ENCODE measurements around the gene PWWP2B.

PWWP2B gene

DNA sequence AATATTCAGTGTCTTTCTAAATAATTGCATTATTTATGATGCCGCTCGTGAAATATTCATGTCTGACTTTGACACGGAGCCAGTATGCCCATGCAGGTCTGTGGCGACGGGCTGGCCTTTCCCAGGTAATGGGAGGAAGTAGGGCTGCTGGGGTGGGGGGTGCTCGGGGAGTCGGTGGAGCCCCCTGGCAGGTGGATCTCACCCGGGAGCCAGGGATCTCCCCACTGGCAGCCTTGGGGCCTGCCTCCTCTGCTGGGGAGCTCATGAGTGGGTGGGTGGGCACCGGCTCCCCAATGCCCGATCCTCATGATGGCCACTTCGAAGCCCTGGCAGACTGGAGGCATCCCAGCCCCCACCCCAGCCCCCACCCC is 52.8 kb downstream of the PWWP2B start:
- no peak for DNase-seq

DNA sequence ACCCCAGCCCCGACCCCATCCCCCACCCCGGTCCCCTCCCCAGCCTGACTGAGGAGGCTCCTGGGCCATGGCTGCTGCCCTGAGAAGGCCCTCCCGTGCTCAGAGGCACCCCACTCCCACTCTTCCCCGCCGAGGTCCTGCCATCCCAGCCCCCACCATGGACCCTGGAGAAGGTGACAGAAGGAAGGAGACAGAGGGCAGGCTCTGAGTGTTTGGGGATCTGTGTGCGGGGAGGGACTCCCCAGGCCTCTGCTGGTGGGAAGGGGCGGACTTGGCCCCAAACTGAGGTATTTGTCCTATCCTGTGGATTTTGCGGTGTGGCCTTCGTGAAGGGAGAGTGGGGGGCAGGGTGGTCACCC is 53.4 kb downstream of the PWWP2B start:
- DNase-seq, result no peak

DNA sequence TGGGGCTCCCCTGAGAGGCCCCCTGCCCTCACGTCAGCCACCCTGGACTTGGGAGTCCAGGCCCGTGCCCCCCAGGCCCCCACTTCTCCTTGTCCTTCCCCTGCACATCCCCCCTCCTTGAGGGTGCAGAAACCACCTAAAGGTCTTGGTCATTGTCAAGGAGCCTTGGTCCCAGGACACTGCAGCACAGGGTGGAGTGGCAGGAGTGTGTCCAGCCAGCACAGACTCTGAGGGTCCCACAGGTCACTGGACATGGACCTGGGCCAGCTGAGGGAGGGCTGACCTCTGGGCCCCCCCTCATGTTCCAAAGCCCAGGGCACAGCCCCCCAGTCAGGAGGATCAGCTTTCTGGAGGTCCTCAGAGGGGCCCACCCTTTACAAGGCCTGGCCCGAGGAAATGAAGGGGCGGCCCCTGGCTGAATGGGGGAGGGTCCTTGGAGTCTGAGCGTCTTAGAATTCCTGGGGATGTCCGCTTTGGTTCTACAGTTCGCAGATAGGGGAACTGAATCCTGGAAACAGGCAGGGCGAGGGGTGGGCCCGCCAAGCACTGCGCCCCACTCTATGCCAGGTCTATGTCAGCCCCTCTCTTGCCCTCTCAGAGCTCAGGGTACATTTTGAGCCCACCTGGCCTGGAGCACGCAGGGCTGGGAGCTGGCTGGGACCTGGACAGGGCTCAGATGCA is 54.0 kb downstream of the PWWP2B start:
- no peak for DNase-seq

DNA sequence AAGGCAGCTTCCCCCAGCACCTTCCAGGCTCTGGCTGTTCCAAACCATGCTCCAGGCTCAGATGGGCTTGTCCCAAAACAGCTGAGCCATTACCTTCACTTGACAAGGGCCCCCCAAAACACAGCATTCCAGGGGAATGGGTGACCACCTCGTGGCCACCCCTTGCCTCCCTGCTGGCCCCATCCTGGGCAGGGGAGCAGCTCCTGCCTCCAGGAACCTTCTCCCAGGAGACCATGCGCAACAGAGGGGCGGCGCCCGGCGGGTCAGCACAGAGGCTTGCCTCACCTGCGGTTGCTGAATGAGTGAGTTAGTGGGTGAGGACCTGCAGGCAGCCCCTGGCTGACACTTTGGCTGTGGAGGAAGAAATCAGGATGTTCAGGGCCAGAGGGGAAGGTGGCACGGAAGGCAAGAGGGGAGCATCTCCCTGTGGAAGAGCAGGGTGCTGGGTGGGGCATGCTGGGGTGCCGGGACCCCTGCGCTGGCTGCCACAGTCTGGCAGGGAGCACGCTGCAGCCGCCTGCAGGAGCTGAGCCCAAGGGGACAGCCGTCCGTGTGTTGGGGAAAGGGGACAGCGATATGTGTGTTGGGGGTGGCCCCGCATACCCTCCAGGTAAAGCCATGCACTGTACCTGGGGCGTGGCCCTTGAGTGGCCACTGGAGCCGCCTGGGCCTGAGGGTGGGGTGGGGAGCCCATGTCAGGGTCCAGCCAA is 54.7 kb downstream of the PWWP2B start:
- DNase-seq, result no peak

DNA sequence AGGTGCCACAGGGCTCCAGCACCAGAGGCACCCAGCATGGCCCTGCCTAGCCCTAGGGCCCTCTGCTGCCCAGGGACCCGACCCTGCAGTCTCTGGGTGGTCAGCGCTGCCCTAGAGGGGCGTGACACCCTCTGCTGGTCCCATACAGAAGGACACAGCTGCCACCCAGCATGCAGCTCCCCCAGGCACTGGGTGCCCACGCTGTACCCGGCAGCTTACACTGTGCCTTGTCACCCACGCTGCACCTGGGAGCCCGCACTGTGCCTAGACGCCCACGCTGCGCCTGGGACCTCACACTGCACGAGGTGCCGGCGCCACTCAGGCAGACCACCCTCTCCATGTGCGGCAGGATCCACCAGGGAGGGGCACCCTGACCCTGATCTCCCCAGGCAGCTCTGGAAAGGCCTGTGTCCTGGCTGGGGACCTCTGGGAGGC is 55.2 kb downstream of the PWWP2B start:
- no peak for DNase-seq

DNA sequence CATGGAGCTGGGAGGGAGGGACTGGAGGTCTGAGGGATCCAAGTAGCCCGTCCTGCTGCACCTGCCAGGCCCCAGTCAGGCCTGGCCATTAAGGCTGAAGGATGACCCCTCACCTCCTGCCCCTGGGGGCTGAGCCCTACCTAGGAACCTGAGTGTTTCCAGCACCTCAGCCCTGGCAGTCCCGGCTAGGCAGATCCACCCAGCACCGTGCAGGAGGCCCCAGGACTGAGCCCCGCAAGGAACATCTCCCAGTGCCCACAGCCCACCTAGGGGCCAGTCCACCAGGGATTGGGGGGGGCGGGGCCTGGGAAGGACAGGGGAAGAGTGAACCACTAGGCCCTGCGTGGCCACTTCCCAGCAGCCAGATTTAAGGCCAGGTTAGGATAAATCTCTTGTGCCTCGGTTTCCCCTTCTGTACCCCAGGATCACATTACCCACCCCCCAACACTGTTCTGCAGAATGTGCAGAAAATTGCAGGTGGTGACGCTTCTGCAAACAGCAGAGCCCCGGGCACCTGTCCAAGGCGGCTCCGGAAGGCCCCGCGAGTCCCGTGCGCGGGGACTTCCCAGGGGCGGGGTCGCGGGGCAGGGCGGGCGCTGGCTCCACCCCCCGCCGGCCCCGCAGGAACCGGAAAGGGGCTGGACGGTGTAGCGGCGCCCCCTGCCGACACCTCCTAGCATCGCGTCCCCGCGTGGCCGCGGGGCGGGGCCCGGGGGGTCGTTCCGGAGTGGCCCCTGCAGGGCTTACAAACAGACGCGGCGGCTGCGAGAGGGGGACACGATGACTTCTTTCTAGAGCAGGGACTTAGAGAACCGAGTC is 55.9 kb downstream of the PWWP2B start:
- DNase-seq, result peak; percentile 90

DNA sequence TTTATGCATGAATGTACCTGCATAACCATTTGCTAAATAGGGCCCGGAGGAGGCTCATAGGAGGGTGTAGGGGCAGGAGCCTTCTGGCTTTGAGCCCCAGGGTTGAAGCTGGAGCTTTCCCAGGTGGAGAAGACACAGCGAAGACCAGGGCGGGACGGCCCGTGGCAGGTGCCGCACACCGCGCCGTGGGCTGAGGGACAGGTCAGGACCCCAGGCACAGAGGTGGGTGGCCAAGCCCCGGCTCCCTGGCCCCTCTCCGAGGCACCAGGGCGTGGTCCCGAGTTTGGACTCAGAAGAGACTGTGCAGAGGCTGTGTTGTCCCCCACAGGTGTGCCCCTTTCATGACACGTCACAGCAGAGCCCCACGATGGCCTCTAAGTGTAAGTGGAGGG is 56.5 kb downstream of the PWWP2B start:
- no peak for DNase-seq

DNA sequence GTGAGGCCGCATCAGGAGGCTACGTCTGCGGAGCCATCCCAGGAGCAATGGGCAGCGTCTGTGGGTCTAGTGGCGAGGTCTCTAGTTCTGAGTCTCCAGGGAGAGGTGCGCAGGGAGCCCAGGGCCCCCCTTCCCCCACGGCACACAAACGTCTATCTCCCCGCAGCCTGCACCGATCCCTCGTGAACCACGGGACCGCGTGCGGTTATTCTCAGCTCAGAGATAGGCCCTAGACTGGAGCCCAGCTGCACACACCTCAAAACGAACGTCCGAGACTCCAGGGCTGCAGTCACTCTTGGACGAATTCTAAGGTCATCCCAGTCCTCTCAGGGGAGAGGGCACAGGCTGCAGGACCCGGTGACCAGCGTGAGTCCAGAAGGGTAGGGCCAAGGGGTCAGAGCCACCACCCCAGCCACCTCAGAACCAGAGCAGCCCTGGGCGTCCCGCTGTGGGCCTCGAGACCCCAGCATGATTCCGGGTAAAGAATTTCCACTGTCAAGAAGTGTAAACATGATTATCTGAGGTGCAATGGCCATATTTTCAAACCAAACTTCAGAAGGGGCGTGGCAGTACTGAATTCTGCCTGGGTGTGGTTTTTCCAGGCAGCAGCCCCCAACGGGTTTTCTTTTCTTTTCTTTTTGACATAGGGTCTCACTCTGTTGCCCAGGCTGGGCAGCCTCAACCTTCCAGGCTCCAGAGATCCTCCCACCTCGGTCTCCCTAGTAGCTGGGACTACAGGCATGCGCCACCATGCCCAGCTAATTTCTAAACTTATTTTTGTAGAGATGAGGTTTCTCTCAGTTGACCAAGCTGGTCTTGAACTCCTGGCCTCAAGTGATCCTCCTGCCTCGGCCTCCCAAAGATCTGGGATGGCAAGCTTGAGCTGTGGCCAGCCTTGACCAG is 57.5 kb downstream of the PWWP2B start:
- DNase-seq, result no peak

DNA sequence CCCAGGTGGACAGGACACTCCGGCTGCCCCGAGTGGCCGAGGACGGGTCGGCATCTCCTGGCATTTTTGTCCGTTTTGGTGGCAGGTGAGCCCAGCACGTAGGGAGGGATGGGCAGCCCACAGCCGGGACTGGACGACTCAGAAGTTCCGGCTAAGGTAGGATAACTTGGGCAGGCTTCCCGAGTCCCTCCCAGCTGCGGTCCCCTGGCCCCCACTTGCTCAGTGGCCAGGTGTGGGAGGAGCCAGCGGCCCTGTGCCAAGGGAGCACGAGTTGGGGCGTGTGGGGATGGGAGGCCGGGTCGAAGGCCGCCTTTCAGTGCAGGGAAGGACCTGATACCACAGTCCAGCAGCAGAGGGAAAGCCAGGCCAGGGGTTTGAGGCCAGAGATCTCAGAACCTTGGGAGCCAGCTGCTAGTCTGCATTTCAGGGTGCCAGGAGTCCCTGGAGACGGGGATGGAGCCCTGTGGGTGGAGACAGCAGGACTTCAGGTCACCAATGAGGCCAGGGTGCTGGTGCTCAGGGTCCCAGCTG is 58.5 kb downstream of the PWWP2B start:
- DNase-seq, result no peak

DNA sequence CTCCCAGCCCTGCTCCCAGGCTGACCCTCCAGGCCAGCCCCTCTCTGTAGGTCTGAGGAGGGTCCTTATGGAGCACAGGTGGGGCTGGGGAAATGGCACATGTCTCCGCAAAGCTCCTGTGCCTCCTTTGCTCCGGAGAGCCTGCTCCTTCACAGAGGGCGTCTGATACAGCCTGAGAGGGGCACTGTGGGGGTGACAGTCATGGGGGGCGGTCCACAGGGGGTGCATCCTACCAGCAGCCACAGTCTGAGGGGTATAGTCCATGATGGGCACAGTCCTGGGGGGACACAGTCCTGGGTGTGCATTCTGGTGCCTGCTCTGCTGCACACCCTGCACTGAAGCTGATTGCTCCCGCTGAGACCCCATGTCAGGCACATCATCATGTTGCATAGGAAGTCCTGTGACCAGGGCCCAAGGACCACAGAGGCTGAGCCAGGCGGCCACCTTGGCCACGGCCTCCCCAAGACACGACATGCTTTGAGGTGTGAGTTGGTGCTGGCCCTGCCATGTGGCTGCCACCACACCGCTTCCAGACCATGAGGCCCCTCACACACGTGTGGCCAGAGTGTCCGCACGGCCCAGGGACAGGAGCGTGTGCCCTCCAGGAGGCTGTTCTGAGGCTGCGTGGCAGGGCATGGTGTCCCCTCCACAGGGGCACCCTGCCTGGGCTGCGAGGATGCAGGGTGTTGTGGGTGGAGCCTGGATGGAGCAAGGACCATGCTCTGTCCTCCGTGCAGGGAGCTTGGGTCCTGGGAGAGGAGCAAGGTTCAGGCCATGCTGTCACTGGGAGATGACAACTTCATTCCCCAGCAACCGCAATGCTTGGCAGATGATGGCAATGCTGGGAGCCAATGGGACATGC is 59.2 kb downstream of the PWWP2B start:
- no peak for DNase-seq

DNA sequence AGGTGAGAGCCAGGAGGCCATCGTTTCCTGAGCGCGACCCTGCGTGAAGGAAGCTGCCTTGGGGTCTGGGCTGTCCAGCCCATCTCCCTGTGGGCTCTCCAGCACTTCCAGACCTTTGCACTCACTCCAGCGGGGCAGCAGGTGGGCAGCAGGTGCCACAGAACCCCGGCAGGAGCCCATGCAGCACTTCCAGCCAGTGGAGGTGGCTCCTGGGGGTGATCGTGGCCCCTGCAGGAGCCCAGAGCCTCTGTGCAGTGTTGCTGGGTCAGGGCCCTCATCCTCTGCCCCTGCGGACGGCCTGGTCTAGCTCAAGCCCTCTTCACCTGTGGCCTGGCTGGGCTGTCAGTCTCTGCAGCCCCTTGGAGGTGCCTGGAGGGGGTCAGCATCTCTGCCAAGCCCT is 59.9 kb downstream of the PWWP2B start:
- DNase-seq, result no peak

DNA sequence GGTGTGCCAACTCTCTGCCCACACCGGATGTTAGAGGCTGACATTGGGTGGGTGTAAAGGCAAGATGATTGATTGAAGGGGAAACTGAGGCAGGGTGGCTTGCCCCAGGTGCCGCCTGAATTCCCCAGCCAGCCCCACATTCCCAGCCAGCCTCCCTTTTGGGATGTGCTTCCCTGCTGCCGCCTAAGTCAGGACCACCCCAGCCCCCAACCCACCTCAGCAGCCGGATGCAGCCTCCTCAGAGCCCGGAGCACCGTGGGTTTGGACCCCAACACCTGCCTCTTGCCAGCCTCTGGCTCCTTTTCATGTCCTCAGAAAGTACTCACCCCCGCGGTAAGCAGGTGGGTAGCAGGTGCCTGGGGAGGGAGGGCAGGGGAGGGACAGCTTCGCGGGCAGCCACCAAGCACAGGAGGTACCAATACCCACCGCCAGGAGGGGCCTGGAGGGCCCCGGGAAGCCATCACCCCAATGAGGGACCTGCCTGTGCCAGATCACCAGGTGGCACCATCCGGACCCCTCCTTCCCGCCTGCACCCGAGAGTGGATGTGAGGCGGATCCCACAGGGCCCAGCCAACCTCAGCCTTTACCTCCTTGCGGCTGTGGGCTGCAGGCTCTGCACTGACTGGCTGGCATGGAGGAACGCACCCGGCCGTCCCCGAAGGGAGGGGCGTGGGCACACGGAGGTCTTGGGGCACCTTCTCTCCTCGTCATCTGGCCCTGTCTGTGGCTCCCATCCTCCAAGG is 60.5 kb downstream of the PWWP2B start:
- DNase-seq, result no peak

DNA sequence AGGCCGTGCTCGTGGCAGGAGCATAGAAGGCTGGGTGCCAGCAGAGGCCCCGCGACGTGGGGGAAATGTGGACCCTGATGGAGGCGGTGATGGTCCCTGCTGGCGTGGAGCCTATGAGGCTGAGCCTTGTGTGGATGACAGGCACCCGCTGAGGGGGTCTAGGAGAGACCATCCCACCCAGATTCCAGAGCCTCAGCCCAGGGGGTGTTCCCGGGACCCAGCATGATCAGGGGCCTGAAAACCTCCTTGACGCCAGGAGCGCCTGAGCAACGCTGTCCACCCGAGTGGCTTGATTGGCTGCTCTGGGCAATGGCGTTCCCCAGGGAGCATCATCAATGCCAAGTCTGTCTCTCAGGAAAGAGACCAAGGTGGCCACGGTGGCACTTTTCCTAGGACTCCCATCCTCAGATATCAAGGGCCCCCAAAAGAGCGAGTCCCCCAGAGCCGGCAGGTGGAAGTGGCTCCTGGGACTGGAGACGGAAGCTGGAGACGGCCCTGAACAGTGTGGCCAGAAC is 61.1 kb downstream of the PWWP2B start:
- DNase-seq, result no peak

DNA sequence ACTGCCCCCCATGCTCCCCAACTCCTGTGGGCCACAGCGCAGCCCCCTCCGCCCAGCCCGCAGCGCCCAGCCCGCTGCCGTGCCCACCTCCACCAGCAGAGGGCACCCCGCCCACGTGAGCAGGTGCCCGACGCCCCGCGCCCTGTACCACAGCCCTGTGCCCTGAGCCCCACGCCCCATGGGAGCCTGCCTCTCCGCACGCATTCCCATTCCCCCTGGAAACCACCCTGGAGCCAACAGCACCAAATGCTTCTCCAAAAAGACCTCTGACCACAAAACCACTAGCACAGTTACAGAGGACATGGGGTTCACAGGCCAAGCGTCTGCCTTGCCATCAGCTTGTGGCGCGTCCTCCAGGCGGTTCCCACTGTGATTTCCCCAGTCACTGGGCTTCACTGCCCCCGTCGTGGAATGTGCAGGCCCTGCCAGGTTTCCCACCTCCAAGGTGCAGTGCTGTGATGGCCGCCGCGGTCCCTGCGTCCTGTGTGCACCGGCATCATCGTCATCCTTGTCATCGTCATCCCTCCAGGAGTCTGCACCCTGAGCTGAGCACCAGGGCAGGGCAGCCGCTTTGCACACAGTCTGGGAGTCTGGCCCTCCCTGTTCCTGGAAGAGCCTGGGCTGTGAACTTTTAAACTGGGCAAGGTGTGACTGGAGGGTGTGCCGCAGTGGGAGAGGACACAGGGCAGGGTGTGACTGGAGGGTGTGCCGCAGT is 61.7 kb downstream of the PWWP2B start:
- DNase-seq, result peak; percentile 48

DNA sequence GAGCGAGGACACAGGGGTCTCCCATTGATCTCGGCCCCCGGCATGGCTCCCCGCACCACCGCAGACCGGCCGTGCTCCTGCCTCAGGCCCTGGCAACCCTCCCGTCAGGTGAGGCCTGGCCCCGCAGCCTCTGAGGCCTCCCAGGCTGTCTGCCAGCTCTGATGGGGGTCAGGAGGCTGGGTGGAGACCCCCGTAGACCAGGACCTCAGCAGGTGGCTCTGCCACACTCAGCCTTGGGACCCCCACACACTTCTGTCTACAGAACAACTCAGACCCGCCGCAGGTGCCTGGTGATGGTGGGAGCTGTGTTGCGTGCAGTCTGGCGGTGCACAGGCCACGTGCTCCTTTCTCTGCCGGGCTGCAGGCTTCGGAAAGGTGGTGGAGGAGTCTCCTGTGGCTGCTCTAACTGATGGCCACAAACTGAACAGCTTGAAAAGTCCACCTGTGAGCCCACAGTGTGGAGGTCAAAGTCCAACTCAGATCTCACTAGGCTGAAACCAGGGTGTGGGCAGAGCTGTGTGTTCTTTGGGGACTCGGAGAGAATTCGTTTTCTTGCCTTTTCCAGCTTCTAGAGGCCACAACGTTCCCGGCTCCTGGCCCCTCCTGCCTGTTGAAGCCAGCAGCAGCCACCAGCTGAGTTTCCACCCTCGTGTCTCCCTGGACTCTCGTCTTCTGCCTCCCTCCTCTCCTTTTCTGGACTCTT is 62.5 kb downstream of the PWWP2B start:
- DNase-seq, result no peak

DNA sequence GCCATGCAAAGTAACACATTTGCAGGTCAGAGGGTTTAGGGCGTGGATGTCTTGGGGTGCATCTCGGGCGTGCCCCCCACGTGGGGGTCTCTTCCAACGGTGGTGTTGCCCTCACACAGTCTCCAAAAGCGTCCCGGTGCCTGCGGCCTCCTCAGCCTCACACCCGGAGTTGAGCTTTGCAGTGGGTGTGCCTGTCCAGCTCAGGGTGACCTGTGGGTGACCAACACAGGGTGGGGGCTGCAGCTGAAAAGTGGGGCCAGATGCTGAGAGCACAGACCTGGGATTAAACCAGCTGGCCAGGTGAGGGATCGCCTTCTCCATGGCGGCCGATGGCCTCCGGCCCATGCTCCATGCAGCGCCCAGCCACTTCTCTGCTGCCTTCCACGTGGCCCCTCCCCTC is 63.1 kb downstream of the PWWP2B start:
- no peak for DNase-seq

DNA sequence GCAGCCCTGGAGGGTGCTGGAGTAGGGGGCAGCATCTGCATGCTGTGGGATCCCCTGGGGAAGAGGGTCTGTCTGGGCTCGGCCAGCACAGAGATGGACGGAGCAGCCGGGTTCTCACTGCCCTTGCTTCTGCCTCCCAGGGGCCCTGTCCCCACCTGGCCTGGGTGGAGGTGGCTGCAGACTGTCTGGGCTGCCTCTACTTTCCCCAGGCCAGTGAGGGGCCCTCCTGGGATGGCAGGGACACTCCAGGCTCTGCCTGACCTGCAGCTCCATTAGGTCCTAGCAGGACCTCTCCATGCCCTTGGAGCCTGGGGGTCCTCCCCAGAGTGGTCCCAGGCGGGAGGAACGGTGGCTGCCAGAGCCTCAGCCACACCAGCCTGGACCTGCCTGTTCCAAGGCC is 63.7 kb downstream of the PWWP2B start:
- no peak for DNase-seq

DNA sequence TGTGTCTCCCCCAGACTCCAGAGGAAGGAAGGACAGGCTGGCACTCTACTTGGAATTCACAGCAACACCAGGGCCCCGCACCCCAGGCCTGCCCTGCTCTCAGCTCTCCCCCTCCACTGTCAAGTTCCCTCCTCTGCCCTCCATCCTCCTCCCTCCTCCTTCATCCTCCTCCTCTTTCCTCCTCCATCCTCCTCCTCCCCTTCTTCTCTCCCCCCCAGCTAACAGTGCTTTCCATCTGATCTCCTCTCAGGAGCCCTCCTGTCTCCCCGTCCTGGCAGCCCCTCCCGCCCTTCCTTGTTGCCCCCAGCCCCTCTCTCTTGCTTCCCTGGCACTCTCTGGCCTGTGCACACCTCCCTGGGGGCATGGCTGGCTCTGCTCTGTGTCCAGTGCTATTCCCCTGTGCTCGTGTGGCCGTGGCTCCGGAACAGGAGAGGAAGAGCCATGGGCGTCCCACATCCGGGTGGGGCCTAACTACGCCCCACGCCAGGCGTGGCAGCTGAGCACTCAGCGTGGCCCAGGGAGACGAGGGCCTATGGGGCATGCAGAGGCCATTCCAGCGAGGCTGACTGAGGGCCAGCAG is 64.2 kb downstream of the PWWP2B start:
- DNase-seq, result no peak

DNA sequence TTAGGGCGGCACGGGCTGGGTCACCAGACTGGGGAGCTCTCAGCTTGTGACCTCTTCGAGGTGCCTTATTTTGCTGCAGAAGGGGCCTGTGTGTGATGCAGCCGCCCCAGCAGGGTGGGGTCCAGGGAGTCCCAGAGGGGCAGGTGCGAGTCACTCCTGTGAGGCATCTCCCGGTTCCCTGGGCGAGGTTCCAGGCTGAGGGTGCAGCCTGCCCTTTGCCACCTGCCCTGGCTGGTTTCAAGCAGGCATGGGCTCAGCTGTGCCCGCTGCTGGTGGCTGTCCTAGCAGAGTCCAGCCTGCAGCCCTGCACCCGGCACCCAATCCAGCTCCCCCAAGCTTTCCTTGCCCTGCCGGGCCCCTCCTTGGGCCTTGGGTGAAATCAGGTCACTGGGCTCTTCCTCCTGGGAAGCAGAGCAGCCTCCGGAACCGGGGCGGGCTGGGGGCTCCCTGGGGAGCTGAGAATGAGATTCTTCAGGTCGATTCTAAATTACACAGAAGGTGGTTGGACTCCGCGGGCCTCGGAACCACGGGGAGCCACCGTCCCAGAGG is 64.8 kb downstream of the PWWP2B start:
- no peak for DNase-seq
